Stimulated activated CD4-positive, alpha-beta T cell treated with anti-CD3 and anti-CD28 coated beads, Interleukin-15, amount 100 ng/mL, for 24 hours (primary cell): ENCODE measurements around the gene BTBD18.
A peak's percentile ranks its signal among the peaks of the same experiment; 100 is the strongest.

Experiments used
- DNase-seq: peaks from one replicate; pipeline ENCODE4 v3.0.0-alpha.2; 2020

BTBD18 gene

DNA sequence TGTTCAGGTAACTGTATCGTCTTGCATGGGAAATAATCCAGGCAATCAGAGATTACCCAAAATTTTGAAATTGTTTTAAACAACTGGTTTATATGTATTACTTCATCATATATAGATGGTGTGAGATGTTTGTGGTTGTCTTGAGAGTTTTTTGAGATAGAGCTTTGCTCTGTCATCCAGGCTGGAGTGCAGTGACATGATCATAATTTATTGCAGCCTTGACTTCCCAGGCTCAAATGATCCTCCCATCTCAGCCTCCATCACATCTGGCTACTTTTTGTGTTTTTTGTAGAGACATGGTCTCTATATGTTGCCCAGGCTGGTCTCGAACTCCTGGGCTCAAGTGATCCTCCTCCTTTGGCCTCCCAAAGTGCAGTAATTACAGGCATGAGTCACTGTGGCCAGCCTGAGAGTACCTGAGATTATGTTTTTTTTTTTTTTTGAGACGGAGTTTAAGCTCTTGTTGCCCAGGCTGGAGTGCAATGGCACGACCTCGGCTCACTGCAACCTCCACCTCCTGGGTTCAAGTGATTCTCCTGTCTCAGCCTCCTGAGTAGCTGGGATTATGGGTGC is 21.5 kb upstream of the BTBD18 start:
- DNase-seq: no peak

DNA sequence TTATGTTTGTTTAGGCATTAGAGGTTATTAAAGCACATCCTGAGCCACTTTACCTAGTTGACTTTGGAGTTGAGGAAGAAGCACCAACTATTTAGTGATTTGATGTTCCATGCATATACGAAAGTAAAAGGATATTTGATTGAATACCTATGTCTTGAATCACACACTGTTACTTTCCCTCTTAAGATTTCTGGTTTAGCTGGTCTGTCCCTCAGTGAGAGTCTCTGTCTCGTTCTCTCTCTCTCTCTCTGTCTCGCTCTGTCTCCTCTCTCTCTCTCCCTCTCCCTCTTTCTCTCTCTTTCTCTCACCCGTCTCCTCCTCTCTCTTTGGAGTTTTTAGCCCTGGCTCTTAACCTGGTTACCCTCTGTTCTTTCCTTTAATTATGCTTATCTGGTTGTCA is 20.9 kb upstream of the BTBD18 start:
- no peak for DNase-seq

DNA sequence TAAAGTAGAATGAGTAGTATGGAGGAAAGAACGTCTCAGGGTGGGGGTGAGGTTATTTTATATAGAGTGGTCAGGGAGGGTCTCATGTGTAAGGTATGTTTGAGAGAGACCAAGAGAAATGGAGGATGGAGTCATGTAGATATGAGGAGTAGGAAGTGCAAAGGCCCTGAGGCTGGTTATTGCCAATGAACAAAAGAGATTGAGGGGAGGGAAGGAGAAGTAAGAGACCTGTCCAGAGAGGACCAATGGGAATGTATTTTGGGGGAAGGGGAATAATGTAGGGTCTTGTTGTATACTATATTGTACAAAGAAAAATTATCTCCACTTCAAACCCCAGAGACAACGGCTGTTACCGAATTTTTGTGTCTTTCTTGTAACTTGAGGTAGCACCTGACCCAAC is 19.7 kb upstream of the BTBD18 start:
- DNase-seq: no peak

DNA sequence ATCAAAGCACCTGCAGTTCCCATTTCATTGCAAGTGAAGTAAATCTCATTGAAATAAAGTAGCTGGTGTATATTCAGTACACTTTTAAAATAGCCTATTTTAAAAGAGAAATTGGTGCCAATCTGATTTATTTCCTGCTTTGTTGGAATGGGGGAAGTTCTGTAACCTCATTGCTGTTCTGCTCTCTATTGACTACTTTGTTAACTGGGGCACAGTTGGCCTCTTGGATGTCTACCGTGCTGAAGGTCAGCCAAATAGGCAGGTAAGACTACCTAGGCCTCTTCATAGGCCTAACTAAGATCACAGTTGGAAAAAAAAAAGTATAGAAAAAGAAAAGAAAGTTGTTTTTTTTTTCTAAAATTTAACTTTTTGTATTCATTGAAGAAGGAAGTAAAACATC is 19.2 kb upstream of the BTBD18 start:
- no peak for DNase-seq

- DNase-seq: no peak
Measured at GRCh38 chr11:57764972-57765371, 13.4 kb upstream of the BTBD18 start.

GRCh38 chr11:57764566-57764965 is 12.9 kb upstream of the BTBD18 start:
- DNase-seq: no peak

DNA sequence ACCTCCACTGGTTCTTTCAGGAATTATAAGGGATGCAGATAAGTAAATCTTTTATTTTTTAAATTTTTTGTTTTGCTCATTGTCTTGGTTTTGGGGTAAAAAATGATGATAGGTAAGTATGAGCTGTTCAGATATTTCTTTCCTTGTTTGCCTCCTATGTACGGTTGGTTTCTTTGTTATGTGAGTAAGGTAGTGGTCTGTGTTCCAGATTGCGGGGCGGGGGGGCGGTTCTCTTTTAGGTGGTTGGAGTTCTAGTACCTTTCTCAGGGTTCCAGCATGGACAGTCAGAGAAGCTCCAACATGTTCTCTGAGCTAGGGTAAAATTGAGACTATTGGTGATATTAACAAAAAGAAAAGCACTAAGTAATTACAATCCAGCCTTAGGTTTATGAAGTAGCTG is 12.4 kb upstream of the BTBD18 start:
- no peak for DNase-seq

GRCh38 chr11:57763568-57763967 is 11.9 kb upstream of the BTBD18 start:
- DNase-seq: no peak

DNA sequence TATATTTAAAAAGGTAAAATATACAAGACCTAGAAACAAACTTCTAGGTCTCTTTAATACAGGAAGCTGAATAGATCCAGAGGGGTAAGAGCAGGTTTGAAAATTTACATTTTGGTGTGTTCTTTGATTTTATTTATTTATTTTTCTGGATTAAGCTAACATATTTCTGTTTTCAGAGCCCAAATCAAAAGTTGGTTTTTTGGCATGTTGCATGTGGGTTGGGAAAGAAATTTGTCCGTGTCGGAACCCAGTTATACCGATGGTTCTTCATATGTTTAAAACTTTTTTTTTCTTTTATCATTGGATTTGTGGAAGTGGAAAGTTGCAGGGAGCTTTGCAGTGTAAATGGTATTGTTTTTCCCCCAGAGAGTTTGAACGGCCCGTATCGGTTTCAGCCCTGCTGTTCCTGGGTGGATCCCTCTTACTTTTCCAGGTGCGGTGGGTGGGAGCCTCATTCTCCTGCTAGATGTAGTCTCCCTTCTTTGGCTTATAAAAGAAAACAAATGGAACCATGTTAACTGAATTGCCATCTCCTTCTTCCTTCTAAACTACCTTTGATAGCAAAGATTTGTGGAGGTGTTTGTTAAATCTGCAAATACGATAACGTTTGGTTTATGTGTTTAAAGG is 10.7 kb upstream of the BTBD18 start:
- DNase-seq: no peak

GRCh38 chr11:57761301-57762234 is 9.9 kb upstream of the BTBD18 start, which contains the start of gene CTNND1:
Gene CTNND1, plus strand, starts transcription at chr11:57761802. Its CDS starts 29,677 bp downstream, at chr11:57791479.
- no peak for DNase-seq

- no peak for DNase-seq
Measured at GRCh38 chr11:57758174-57758573, 6.6 kb upstream of the BTBD18 start.

DNA sequence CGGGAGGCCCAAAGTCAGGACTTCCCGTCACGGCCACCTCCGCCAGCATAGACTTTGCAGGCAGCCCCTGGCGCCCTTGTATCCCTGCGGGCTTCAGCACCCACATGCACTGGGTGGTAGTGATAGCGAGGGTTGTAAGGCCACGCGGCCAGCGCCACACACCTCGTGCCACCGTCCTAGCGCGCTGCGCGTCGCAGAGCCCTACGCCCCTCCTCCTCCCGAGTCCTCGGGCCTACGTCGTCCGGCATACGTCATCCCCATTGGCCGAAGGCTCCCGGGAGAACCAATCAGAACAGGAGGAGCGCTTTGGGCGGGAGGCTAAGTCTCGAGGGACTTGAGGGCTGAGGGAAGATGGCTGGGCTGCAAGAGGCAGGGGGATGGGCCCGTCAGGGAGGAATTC is 1.3 kb upstream of the BTBD18 start:
- DNase-seq: no peak

DNA sequence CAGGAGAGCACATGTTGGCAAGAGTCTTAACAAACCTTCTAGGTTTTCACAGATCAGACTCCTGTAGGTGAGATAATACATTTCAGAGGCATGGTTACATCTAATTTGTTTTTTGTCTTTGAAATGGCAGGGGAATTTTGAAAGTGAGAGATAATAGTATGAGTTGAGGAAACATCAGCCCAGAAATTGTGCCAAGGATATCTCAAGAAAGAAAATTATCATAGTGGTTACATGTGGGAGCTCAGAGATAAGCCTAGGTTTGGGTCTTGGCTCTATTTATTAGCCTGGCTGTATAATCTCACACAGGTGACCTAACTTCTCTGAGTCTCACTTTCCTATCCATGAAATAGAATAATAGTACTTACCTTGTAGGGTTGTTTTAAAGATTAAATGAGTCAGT is 443 bp downstream of the BTBD18 start:
- DNase-seq: no peak

DNA sequence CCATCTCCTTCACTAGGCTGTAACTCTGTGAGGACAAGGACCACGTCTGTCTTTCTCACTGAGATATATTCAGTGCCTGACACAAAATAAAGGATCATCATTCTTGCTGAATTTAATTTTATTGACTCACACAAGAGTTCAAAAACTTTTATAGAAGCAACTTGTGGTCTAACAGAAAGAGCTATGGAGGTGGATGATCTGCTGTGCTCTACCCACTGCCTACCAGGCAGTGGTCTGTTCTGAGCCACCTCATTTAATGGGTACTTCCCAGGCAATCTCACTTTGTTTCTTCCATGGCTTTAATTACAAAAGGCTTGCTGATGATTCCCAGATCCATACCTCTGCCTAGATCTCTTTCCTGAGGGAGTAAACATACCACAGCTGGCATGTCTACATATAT is 4.7 kb downstream of the BTBD18 start:
- no peak for DNase-seq

DNA sequence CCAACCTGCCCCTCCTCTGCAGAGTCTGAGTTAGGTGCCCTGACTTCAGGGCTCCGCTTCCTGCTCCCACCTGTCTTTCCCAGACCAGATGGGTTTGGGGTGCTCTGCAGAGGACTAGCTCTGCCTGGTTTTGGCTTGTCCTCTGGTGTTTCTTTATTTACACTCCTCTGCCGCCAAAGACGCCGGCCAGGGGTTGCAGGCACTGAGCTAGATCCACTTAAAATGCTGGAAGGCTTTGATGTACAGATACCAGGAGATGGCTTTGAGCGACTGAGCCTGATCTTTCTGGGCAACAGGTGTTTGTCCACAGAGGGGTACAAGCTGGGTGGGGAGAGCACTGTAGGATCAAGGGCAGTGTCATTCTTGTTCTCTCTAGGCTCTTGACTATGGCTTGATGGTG is 6.4 kb downstream of the BTBD18 start:
- DNase-seq: no peak

DNA sequence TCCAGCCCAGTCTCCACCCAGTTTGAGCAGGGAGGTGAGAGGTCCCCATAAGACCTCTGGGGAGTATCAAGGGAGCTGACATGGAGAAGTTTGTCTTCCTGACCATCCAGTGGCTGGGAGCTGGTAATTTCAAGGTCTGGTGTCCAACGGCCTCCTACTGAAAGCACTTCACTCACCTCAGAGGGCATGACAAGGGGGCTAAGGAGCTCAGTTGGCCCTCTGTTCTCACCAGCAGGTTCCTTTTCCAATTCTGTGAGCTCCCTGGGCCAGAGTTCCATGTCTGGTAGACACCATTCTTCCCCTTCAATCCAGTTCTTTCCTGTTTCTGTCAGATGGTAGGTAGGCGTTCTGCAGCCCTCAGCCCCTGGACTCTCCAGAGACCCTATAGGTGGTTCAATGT is 7.3 kb downstream of the BTBD18 start:
- no peak for DNase-seq

DNA sequence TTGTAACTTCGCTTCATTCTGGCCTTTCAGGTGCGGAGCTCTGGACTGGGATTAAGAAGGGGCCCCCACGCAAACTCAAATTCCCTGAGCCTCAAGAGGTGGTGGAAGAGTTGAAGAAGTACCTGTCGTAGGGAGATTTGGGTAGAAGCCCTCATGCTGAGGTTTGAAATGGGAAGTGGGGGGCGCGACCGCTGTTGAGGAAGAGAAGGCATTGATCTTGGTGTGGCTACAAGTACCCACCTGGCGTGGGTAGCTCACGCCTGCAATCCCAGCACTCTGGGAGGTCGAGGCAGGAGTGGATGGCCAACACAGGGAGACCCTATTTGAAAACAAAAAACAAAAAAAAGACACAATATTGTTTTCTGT is 9.5 kb downstream of the BTBD18 start:
- DNase-seq: peak; percentile 31

GRCh38 chr11:57741132-57742086 is 10.2 kb downstream of the BTBD18 start, which contains the start of gene SELENOH:
Gene SELENOH, plus strand, starts transcription at chr11:57741491. Its CDS starts 105 bp downstream, at chr11:57741596.
- peak; percentile 98 for DNase-seq

- DNase-seq: no peak
Measured at GRCh38 chr11:57735619-57736298, 15.9 kb downstream of the BTBD18 start.

GRCh38 chr11:57732661-57733060 is 19.0 kb downstream of the BTBD18 start:
- no peak for DNase-seq

DNA sequence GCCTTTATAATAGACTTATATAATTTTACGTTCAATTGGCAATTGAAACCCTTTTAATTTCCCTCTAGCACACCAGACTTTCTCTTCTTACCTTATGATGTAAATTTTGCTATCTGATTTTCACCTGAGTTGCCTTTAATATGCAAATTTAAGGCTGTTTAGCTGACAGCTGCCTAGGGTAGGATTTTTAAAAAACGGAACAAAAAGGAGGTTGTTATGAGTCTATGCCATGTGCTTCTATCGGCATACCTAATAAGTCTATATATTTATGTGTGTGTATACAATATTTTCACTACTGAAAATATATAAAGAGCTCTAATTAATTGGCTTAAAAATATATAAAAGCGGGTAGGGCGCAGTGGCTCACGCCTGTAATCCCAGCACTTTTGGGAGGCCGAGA is 22.1 kb downstream of the BTBD18 start:
- no peak for DNase-seq

GRCh38 chr11:57728829-57729228 is 22.8 kb downstream of the BTBD18 start:
- no peak for DNase-seq
